GM10266 (cell line): ENCODE measurements around the gene ERICH6.

ENCODE experiments used
- DNase-seq: peaks from one replicate; pipeline ENCODE4 v3.0.0; 2012; ENCODE audit errors: extremely low spot score
- CTCF ChIP-seq: IDR thresholded peaks from 2 replicates; pipeline ENCODE4 v1.5.1; 2012; ENCODE audit warnings: mild to moderate bottlenecking, low read depth; ENCODE audit not compliant: control insufficient read depth, insufficient read depth; ENCODE audit errors: missing control alignments

The ERICH6 gene

GRCh38 chr3:150703756-150704344 lies at the start of gene ERICH6:
TSS of gene ERICH6 (minus strand) at chr3:150703920. CDS start at chr3:150703898, 22 bp downstream.
- TF ChIP-seq CTCF, result no peak

GRCh38 chr3:150751781-150752263 lies 48.1 kb upstream of the ERICH6 start:
- TF ChIP-seq CTCF, result no peak
- DNase-seq, result no peak

More at GRCh38 chr3:150703756-150704344, at the start of gene ERICH6:
- DNase-seq, result peak; percentile 85

- no peak for TF ChIP-seq CTCF
- no peak for DNase-seq
Measured at GRCh38 chr3:150749255-150749654, 45.5 kb upstream of the ERICH6 start.

GRCh38 chr3:150748684-150749047 lies 44.9 kb upstream of the ERICH6 start:
- no peak for TF ChIP-seq CTCF
- no peak for DNase-seq

GRCh38 chr3:150747886-150748683 lies 44.4 kb upstream of the ERICH6 start:
- DNase-seq, result no peak
- no peak for TF ChIP-seq CTCF

GRCh38 chr3:150746791-150747590 lies 43.3 kb upstream of the ERICH6 start:
- TF ChIP-seq CTCF, result no peak
- no peak for DNase-seq
